ENCODE results near the gene PRDM5.
"Not testable (repeated sequence)": the region's sequence is repeated elsewhere in the genome, so short reads cannot be mapped to it uniquely, and the experiment has no call there.

- not testable (repeated sequence) for TF ChIP-seq CTCF, POLR2A (IDR thresholded peaks at IDR 0.05)
Measured at GRCh38 chr4:120648336-120648735, 274.2 kb downstream of the PRDM5 start.

Measured in body of pancreas (tissue), 4 donors.